IPS-20b (cell line): Measurements from ENCODE around the gene MIPEP.
"Not testable (repeated sequence)": the region's sequence is repeated elsewhere in the genome, so short reads cannot be mapped to it uniquely, and the experiment has no call there.

Experiments used
- H3K27ac ChIP-seq: one replicate; pipeline ENCODE4 v1.5.1; 2013; ENCODE audit warnings: low read length
- H3K27me3 ChIP-seq: 2 replicates; pipeline ENCODE4 v1.6.1; 2013; ENCODE audit warnings: mild to moderate bottlenecking, low read length, inconsistent platforms; ENCODE audit not compliant: insufficient read depth
- H3K36me3 ChIP-seq: 2 replicates; pipeline ENCODE4 v1.6.1; 2013; ENCODE audit warnings: low read depth, mild to moderate bottlenecking, inconsistent platforms, low read length, moderate library complexity; ENCODE audit not compliant: insufficient read depth
- H3K4me1 ChIP-seq: 2 replicates; pipeline ENCODE4 v1.6.1; 2013; ENCODE audit warnings: mild to moderate bottlenecking, control low read depth, inconsistent platforms, low read length, moderate library complexity; ENCODE audit not compliant: insufficient read depth
- H3K4me3 ChIP-seq: 2 replicates; pipeline ENCODE4 v1.5.1; 2013; ENCODE audit warnings: mild to moderate bottlenecking, low read length, inconsistent platforms
- H3K9ac ChIP-seq: 2 replicates; pipeline ENCODE4 v1.6.1; 2013; ENCODE audit warnings: low read depth, mild to moderate bottlenecking, inconsistent platforms, low read length, moderate library complexity
- H3K9me3 ChIP-seq: 2 replicates; pipeline ENCODE4 v1.6.1; 2013; ENCODE audit warnings: mild to moderate bottlenecking, low read depth, low read length, inconsistent platforms; ENCODE audit not compliant: insufficient read depth

Gene MIPEP

DNA sequence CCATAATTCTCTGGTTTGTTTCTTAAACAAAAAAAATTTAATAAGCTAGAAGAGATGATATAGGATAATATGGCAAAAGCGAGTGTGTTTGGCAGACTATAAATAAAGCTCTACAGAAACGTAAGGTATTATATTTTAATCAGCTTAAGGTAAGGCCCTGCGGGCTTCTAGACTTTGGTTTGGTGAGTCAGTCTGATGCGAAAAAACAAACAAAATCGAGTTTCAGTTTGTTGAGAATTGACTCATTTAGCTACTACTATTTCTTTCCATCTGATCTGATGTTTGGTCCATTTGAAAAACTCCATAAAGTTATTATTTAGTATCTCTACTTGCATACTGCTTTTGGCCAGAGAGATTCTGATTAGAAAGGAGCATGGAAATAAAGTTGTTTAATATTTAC is 138.0 kb downstream of the MIPEP start:
- Histone ChIP-seq H3K27ac (no peak overlapping the region), H3K9me3 (no peaks in the 10 kb centered on the region)

DNA sequence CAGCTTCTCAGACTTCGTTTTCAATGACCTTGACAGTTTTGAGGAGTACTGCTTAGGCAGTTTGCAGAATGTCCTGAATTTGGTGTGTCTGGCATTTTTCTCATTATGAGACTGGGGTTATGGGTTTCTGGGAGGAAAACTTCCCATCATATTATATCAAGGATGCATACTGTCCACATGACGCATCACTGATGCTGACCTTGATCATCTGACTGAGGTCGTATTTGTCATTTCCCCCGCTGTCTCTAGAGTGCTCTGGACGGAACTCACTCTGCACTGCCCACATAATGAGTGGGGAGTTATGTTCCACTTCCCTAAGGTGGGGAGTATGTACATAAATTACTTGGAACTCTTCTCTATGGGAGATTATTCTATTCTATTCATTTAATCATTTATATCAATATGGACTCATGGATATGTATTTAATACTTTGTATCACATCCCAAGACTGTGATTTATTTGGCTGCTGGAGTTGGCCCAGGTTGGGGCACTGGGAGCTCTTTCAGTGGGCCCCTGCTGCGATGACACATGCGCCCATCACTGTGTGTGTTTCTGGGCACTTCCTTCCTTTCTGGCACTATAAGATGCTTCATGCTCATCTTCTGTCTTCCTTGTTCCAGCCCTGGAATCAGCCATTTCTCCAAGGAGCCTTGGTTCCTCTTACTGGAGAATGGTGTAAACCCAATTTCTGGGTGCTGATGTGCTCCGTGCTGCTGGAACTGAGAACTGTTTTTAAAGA is 138.6 kb downstream of the MIPEP start:
- no peak overlapping the region for H3K4me3 ChIP-seq

More for the DNA sequence above, 138.0 kb downstream of the MIPEP start:
- H3K36me3 ChIP-seq: no peaks in the 10 kb centered on the region
- H3K27me3 ChIP-seq: no peaks in the 10 kb centered on the region
- H3K9ac ChIP-seq: no peak overlapping the region
- peaks cover 21% of the 10 kb centered on the region for H3K4me1 ChIP-seq
- no peak overlapping the region for H3K4me3 ChIP-seq

DNA sequence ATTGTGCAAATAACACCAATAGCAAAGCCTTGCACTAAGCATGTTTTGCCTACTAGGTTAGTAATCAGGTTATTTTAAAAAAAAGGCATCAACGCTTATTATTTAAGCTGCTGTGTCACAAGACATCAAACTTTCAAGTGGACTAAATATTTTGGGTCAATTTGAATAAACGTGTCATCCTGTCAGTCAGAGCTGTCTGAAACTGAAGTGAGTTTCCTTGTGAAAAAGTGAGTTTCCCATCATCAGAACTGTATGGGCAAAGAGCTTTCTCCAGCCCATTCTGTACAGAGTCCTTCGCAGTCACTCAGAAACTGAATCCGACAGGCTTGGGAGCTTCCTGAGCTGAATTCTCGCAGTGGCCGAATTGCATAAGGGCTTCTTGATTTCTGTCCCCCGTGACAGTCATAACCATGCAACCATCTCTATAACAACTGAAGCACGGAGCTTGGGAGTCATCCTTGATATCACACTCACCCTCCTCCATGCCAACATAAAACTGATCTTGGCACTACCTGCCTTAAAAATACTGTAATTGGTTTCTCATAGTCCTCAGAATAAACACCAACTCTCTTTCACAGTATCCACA is 139.8 kb downstream of the MIPEP start:
- H3K27ac ChIP-seq: no peak overlapping the region
- no peak overlapping the region for H3K9ac ChIP-seq
- no peaks in the 10 kb centered on the region for H3K27me3 ChIP-seq
- peak overlapping the region; percentile 17; the same call in 1 of the 2 replicates for H3K4me3 ChIP-seq
- no peaks in the 10 kb centered on the region for H3K9me3 ChIP-seq
- H3K36me3 ChIP-seq: no peaks in the 10 kb centered on the region
- H3K4me1 ChIP-seq: peaks cover 21% of the 10 kb centered on the region

More for the DNA sequence above, 138.6 kb downstream of the MIPEP start:
- Histone ChIP-seq H3K9ac (no peak overlapping the region), H3K4me1 (peaks cover 21% of the 10 kb centered on the region), H3K9me3 (no peaks in the 10 kb centered on the region), H3K27me3 (no peaks in the 10 kb centered on the region), H3K27ac (no peak overlapping the region), H3K36me3 (no peaks in the 10 kb centered on the region)

DNA sequence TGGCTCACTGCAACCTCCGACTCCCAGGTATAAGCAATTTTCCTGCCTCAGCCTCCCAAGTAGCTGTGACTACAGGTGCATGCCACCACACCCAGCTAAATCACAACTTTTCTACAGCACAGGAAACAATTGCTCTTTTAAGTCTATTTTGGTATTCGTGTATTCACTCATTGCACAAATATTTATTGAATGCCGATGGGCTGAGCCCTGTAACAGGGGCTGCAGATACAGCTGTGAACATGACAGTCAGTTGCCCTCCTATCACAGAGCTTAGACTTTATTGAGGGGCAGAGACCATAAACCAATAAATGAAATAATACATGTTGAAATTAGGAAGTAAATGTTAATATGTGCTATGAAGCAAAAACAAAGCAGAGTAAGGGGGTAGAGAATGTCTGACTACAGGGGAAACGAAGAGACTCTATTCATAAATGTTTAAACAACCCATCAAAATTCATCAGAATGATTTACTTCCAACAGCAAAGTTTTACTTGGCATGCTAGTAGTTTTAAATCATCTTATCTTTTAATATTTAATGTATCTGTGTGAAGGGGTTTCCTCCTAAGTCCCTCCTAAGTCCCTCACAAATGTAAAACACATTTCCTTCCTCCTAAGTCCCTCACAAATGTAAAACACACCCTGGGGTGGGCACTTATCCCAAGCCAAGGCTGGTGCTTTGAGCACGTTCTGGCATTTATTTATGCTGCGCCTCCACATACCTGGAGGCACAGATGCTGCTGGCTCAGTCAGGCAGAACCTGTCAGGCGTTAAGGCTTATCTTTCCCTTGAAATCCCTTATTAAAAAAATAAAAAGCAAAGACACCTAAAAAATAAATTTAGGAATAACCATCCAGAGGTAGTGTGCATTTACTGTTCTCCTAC is 140.8 kb downstream of the MIPEP start:
- peak overlapping the region; percentile 17; the same call in 1 of the 2 replicates for H3K4me3 ChIP-seq
- H3K4me1 ChIP-seq: peaks cover 18% of the 10 kb centered on the region
- no peaks in the 10 kb centered on the region for H3K27me3 ChIP-seq
- H3K36me3 ChIP-seq: no peaks in the 10 kb centered on the region
- no peak overlapping the region for H3K27ac ChIP-seq
- no peak overlapping the region for H3K9ac ChIP-seq
- H3K9me3 ChIP-seq: no peaks in the 10 kb centered on the region

DNA sequence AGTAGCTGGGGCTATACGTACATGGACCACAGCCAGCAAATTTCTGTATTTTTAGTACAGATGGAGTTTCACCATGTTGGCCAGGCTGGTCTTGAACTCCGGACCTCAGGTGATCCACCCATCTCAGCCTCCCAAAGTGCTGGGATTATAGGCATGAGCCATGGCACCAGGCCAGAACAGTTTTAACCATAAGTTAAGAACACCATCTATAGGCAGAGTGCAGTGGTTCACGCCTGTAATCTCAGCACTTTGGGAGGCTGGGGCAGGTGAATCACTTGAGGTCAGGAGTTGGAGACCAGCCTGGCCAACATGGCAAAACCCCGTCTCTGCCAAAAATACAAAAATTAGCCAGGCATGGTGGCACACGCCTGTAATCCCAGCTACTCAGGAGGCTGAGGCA is 143.1 kb downstream of the MIPEP start:
- not testable (repeated sequence) for H3K9me3 ChIP-seq, H3K36me3 ChIP-seq, H3K27me3 ChIP-seq, H3K9ac ChIP-seq, H3K27ac ChIP-seq, H3K4me3 ChIP-seq
- peaks cover 15% of the 10 kb centered on the region for H3K4me1 ChIP-seq

DNA sequence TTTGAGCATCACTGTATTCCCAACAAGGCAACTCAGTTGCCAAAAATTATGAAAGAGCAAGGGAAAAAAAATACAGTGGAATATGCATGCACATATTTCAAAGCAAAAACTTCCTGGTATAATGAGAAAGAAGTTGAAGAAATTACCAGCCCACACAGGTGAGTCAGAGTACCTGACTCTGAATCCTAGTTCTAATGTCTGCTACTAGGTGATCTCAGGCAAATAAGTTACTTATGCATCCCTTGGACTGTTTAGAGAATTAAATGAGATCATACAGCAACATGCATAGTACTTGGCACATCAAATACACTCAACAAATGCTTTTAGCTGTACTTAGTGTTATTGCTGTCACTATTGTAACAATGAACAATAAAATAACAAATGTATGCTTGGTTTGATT is 144.9 kb downstream of the MIPEP start:
- H3K9ac ChIP-seq: no peak overlapping the region
- no peaks in the 10 kb centered on the region for H3K9me3 ChIP-seq
- no peak overlapping the region for H3K27ac ChIP-seq
- H3K36me3 ChIP-seq: no peaks in the 10 kb centered on the region
- H3K4me1 ChIP-seq: peaks cover 10% of the 10 kb centered on the region
- H3K27me3 ChIP-seq: no peaks in the 10 kb centered on the region
- no peak overlapping the region for H3K4me3 ChIP-seq

DNA sequence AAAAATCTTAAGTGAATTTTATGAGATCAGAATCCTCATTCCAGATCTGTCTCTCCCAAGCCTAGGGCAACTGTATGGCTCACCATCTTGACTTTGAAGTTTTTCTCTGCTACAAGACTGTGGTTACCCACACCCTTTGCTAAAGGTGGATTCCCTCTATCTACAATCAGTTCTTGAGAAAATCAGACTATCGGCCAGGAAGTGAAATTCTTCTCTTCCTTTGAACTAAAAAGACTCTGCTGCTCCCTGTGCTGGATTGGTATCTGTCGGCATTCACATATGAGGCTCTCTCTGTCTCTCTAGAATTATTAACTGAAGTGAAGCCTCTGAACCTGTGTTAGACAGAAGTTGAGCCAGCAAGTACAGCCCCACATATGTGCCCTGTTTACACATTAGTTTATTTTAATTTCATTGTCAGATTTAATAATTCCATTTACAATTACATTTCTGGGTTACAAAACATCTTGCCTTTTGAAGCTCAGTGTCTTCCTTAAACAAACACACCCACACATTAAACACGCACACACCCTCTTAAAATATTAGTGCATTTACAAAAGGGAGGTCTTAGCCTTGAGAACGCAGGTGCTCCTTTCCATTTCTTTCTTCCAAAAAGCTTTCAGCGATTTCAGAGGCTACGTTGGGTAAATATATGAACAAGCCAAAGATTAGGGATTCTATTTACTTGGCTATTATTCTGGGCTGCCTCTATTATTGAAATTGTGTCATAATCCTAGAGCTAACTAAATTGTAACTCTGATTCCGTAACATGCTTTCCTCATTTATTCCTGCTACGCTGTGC is 145.7 kb downstream of the MIPEP start:
- H3K27ac ChIP-seq: no peak overlapping the region
- H3K9me3 ChIP-seq: no peaks in the 10 kb centered on the region
- no peaks in the 10 kb centered on the region for H3K36me3 ChIP-seq

DNA sequence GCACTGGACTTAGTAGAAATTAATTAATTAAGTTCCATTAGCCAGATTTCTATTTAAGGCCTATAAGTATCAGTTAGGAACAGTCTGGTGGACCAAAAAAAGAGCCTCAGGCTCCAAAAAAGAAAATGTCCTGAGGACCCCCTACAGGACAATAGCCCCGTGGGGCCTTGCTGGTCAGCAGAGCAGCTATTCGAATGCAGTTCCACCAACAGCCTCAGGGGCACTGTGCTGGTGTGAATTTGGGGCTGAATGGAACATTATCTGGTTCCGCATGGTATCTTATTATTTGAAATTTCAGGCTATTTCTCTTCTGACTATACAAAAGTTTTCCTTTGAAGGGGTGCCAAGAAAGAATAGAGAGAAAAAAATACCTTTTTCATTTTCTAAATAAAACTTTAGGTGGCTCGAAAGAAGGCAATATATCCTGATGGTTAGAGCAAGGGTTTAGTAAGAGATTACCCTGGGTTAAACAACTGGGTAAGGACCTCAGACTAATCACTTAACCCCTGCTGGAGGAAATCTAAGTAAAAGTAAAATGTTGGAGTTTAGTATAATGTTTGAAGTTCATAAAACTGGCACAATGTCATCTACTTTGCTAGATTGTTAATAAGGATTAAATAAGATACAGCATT is 147.2 kb downstream of the MIPEP start:
- Histone ChIP-seq H3K9ac (no peak overlapping the region), H3K36me3 (no peaks in the 10 kb centered on the region), H3K4me3 (no peak overlapping the region), H3K4me1 (no peaks in the 10 kb centered on the region), H3K27me3 (no peaks in the 10 kb centered on the region), H3K9me3 (no peaks in the 10 kb centered on the region), H3K27ac (no peak overlapping the region)

More for the DNA sequence above, 145.7 kb downstream of the MIPEP start:
- Histone ChIP-seq H3K4me1 (peaks cover 3% of the 10 kb centered on the region; the same call in 1 of the 2 replicates), H3K9ac (no peak overlapping the region), H3K27me3 (no peaks in the 10 kb centered on the region), H3K4me3 (no peak overlapping the region)

DNA sequence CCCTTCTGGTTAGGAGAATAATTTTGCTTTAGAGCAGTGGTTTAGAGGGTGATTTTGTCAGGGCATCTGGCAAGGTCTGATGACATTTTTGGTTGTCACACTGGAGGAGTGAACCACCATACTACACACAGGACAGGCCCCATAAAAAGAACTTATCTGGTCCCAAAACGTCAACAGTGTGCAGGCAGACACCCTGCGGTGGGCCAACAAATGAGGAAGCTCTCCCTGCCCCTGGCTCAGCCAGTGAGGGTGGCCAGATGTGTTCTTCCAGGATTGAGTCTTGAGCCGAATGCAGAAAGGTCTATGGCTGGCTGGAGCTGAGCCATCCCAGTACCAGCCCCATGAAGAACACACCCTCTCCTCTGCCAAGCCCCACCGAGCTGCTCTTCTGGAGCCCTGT is 149.2 kb downstream of the MIPEP start:
- Histone ChIP-seq H3K4me1 (no peaks in the 10 kb centered on the region), H3K27me3 (no peaks in the 10 kb centered on the region), H3K9ac (no peak overlapping the region), H3K9me3 (no peaks in the 10 kb centered on the region), H3K4me3 (no peak overlapping the region), H3K27ac (no peak overlapping the region), H3K36me3 (no peaks in the 10 kb centered on the region)

DNA sequence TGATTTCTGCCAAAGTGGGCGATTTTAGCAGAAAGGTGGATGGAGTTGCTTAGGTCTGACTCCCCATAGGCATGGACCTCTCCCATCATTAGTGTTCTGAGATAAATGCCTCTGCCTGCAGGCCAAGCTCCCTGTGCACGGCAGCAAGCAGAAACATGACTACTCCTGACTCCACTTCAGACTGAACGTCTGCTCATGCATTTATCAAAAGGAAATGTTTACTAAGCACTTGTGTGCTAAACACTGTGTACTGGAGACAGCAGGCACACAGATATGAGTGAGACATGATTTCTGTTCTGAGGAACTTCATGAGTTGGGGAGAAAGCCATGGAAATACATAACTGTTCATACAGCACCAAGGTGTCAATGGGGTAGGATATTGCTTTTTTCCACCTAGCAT is 149.6 kb downstream of the MIPEP start:
- Histone ChIP-seq H3K4me1 (no peaks in the 10 kb centered on the region), H3K27ac (no peak overlapping the region), H3K27me3 (no peaks in the 10 kb centered on the region), H3K36me3 (no peaks in the 10 kb centered on the region), H3K4me3 (no peak overlapping the region), H3K9me3 (no peaks in the 10 kb centered on the region), H3K9ac (no peak overlapping the region)

DNA sequence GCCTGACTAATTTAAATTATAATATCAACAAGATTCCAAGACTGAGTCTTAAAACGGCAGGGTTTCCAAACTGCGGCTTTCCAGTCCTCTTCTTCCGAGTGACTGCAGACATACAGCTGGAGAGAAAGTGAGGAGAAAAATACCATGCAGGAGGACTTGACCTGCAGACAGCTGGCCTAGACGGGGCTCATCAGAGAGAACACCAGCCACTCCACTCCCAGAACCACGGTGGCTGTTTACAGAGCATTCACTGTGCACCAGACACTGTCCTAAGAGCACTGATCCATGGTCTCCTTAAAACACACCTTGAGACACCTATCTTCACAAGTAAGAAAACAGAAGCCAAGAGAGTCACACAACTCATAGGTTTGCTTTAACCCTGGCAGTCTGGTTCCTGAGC is 152.7 kb downstream of the MIPEP start:
- no peak overlapping the region for H3K9ac ChIP-seq
- H3K27ac ChIP-seq: no peak overlapping the region
- no peaks in the 10 kb centered on the region for H3K36me3 ChIP-seq
- no peak overlapping the region for H3K4me3 ChIP-seq
- H3K4me1 ChIP-seq: no peaks in the 10 kb centered on the region
- H3K27me3 ChIP-seq: no peaks in the 10 kb centered on the region
- H3K9me3 ChIP-seq: no peaks in the 10 kb centered on the region
